HEK293 (cell line): Measurements from ENCODE around the gene MGAT5B.

ENCODE experiments used
- CTCF ChIA-PET: fragments of 350-600 bp; formaldehyde crosslinking; extraction: SDS; loops from one replicate; lab custom pipeline; 2021; ENCODE audit warnings: antibody characterized with exemption; lab: Yijun Ruan, JAX
- POLR2A ChIA-PET: fragments of 300-600 bp; formaldehyde crosslinking; extraction: SDS; loops from one replicate; lab custom pipeline; 2020; ENCODE audit warnings: antibody characterized with exemption, inconsistent platforms; lab: Yijun Ruan, JAX
- H3K27ac ChIP-seq: fragments of 200-500 bp; sonication (Bioruptor generic); 2 replicates; pipeline ENCODE4 v1.5.1; 2014; ENCODE audit warnings: low read depth, low read length, control low read depth, inconsistent platforms; ENCODE audit errors: extremely low read depth
- H3K36me3 ChIP-seq, 2 experiments: fragments of 200-500 bp in 1 of 2; sonication (Bioruptor generic) in 1 of 2; 1 replicate in 1 of 2; 2 replicates in 1 of 2; pipeline ENCODE4 v1.5.1; 2014 to 2017; ENCODE audit warnings: inconsistent platforms in 2 of 2, low read length in 2 of 2; ENCODE audit not compliant: control insufficient read depth in 2 of 2, insufficient read depth in 1 of 2
- H3K4me1 ChIP-seq: fragments of 200-500 bp; sonication (Bioruptor generic); 2 replicates; pipeline ENCODE4 v1.5.1; 2014; ENCODE audit warnings: mild to moderate bottlenecking, low read length, inconsistent platforms; ENCODE audit not compliant: control insufficient read depth, insufficient read depth
- H3K4me3 ChIP-seq: 2 replicates; pipeline ENCODE4 v1.5.1; 2011; ENCODE audit warnings: low read depth, mild to moderate bottlenecking, control low read depth, low read length, moderate library complexity
- H3K9me3 ChIP-seq: fragments of 200-500 bp; sonication (Bioruptor generic); 2 replicates; pipeline ENCODE4 v1.5.1; 2014; ENCODE audit warnings: low read depth, low read length, inconsistent platforms; ENCODE audit not compliant: control insufficient read depth, insufficient read depth
- GLIS1 ChIP-seq: fragments of 450-650 bp; formaldehyde crosslinking; IDR thresholded peaks from 2 replicates; pipeline ENCODE4 v1.5.1; 2016; ENCODE audit warnings: missing biosample characterization, missing genetic modification characterization
- HOXD13 ChIP-seq: sonication (generic); formaldehyde crosslinking; IDR thresholded peaks from 2 replicates; pipeline ENCODE4 v1.8.0; 2022; ENCODE audit warnings: missing genetic modification reagents, borderline replicate concordance
- KLF16 ChIP-seq: fragments of 450-650 bp; formaldehyde crosslinking; IDR thresholded peaks from 2 replicates; pipeline ENCODE4 v1.5.1; 2017; ENCODE audit warnings: missing biosample characterization, missing genetic modification characterization
- KLF7 ChIP-seq: fragments of 450-650 bp; formaldehyde crosslinking; IDR thresholded peaks from 2 replicates; pipeline ENCODE4 v1.5.1; 2016; ENCODE audit warnings: missing biosample characterization, missing genetic modification characterization, borderline replicate concordance
- KLF9 ChIP-seq: fragments of 450-650 bp; formaldehyde crosslinking; IDR thresholded peaks from 2 replicates; pipeline ENCODE4 v1.5.1; 2016; ENCODE audit warnings: missing biosample characterization, missing genetic modification characterization, low read depth
- PRDM10 ChIP-seq: fragments of 450-650 bp; formaldehyde crosslinking; IDR thresholded peaks from 2 replicates; pipeline ENCODE4 v1.5.1; 2016; ENCODE audit warnings: missing biosample characterization, missing genetic modification characterization
- PRDM6 ChIP-seq: fragments of 450-650 bp; formaldehyde crosslinking; IDR thresholded peaks from 2 replicates; pipeline ENCODE4 v1.5.1; 2017; ENCODE audit warnings: missing biosample characterization, missing genetic modification characterization
- ZBTB21 ChIP-seq: fragments of 450-650 bp; formaldehyde crosslinking; IDR thresholded peaks from 2 replicates; pipeline ENCODE4 v1.5.1; 2017; ENCODE audit warnings: missing biosample characterization, missing genetic modification characterization
- ZBTB8A ChIP-seq: fragments of 450-650 bp; formaldehyde crosslinking; IDR thresholded peaks from 2 replicates; pipeline ENCODE4 v1.5.1; 2016; ENCODE audit warnings: missing biosample characterization, missing genetic modification characterization
- ZNF10 ChIP-seq: fragments of 450-650 bp; formaldehyde crosslinking; IDR thresholded peaks from 2 replicates; pipeline ENCODE4 v1.5.1; 2017; ENCODE audit warnings: missing biosample characterization, missing genetic modification characterization
- ZNF18 ChIP-seq: fragments of 450-650 bp; formaldehyde crosslinking; IDR thresholded peaks from 2 replicates; pipeline ENCODE4 v1.5.1; 2016; ENCODE audit warnings: missing biosample characterization, missing genetic modification characterization
- ZNF202 ChIP-seq: fragments of 450-650 bp; formaldehyde crosslinking; IDR thresholded peaks from 2 replicates; pipeline ENCODE4 v1.5.1; 2016; ENCODE audit warnings: missing biosample characterization, missing genetic modification characterization, borderline replicate concordance
- ZNF211 ChIP-seq: fragments of 450-650 bp; formaldehyde crosslinking; IDR thresholded peaks from 2 replicates; pipeline ENCODE4 v1.5.1; 2016; ENCODE audit warnings: low read depth, missing biosample characterization, missing genetic modification characterization
- ZNF335 ChIP-seq: fragments of 450-650 bp; formaldehyde crosslinking; conservative IDR thresholded peaks from 2 replicates; pipeline ENCODE4 v1.5.1; 2016; ENCODE audit warnings: missing biosample characterization, missing genetic modification characterization
- ZNF558 ChIP-seq: fragments of 450-650 bp; formaldehyde crosslinking; IDR thresholded peaks from 2 replicates; pipeline ENCODE4 v1.5.1; 2016; ENCODE audit warnings: missing biosample characterization, missing genetic modification characterization
- ZNF777 ChIP-seq: fragments of 450-650 bp; formaldehyde crosslinking; IDR thresholded peaks from 2 replicates; pipeline ENCODE4 v1.5.1; 2017; ENCODE audit warnings: missing biosample characterization, missing genetic modification characterization, borderline replicate concordance
- ZNF791 ChIP-seq: fragments of 450-650 bp; formaldehyde crosslinking; IDR thresholded peaks from 2 replicates; pipeline ENCODE4 v1.5.1; 2016; ENCODE audit warnings: missing biosample characterization, missing genetic modification characterization
- ZXDB ChIP-seq: fragments of 450-650 bp; formaldehyde crosslinking; IDR thresholded peaks from 2 replicates; pipeline ENCODE4 v1.5.1; 2016; ENCODE audit warnings: missing biosample characterization, missing genetic modification characterization

Gene MGAT5B

GRCh38 chr17:76953066-76953465 is 84.9 kb downstream of the MGAT5B start:
- H3K27ac ChIP-seq, result no peak overlapping the region
- ChIA-PET POLR2A (interaction anchor here (0.7 kb wide), 1 partner anchor 139 kb away, joined by 3 read pairs; no protein-coding TSS in a partner anchor), CTCF (no interaction called here)
- H3K4me1 ChIP-seq, result no peaks in the 10 kb centered on the region
- H3K36me3 ChIP-seq, result no peaks in the 10 kb centered on the region
- no peaks in the 10 kb centered on the region for H3K9me3 ChIP-seq
- TF ChIP-seq ZNF777 (tag by site-specific recombination) (no peak), ZBTB8A (tag by site-specific recombination) (no peak), ZNF211 (tag by site-specific recombination) (no peak), ZNF791 (no peak), ZNF10 (tag by site-specific recombination) (no peak), KLF9 (no peak), ZNF202 (tag by site-specific recombination) (no peak), ZBTB21 (tag by site-specific recombination) (no peak), HOXD13 (CRISPR knock-in tag) (no peak), ZNF335 (tag by site-specific recombination) (no peak), ZNF558 (no peak), ZNF18 (no peak), KLF7 (tag by site-specific recombination) (no peak), KLF16 (tag by site-specific recombination) (no peak), PRDM10 (no peak), PRDM6 (tag by site-specific recombination) (no peak)
- H3K4me3 ChIP-seq, result no peak overlapping the region

- Histone ChIP-seq H3K4me3 (no peak overlapping the region), H3K4me1 (no peaks in the 10 kb centered on the region), H3K36me3 (no peaks in the 10 kb centered on the region), H3K9me3 (no peaks in the 10 kb centered on the region), H3K27ac (no peak overlapping the region)
- CTCF ChIA-PET, result interaction anchor here (0.5 to 1.0 kb wide), 6 partner anchors 8 to 134 kb away, joined by 3 to 7 read pairs (median 4); no protein-coding TSS in a partner anchor
- POLR2A ChIA-PET, result no interaction called here
- TF ChIP-seq GLIS1 (tag by site-specific recombination) (peak; percentile 53), ZXDB (no peak)
These were observed 85.7 kb downstream of the MGAT5B start for GRCh38 chr17:76953946-76954345.
